ENCODE results near the gene LMX1B.

- TF ChIP-seq CTCF (IDR thresholded peaks at IDR 0.05; ENCODE audit: extremely low read depth in 1 of 2, insufficient read depth in 1 of 2, low read depth in 1 of 2, low read length in 2 of 2) (no peak), POLR2A (IDR thresholded peaks at IDR 0.05; ENCODE audit: low read depth, low read length) (no peak), EZH2 (IDR thresholded peaks at IDR 0.05; ENCODE audit: borderline replicate concordance, low read depth, low read length, severe bottlenecking) (no peak), POLR2AphosphoS5 (IDR thresholded peaks at IDR 0.05; ENCODE audit: insufficient read depth, low read depth, low read length) (no peak), JUN (IDR thresholded peaks at IDR 0.05; ENCODE audit: borderline replicate concordance, insufficient read depth, insufficient read length, low read depth) (no peak), MYC (IDR thresholded peaks at IDR 0.05; ENCODE audit: low read depth, low read length) (no peak), MAX (IDR thresholded peaks at IDR 0.05; ENCODE audit: insufficient read depth, insufficient read length) (no peak), FOS (IDR thresholded peaks at IDR 0.05; ENCODE audit: borderline replicate concordance, insufficient read depth, low read length) (no peak)
Measured at GRCh38 chr9:126677188-126678084, 63.7 kb downstream of the LMX1B start.

Data from endothelial cell of umbilical vein (primary cell).